H9 (cell line): Measurements from ENCODE around the gene MOB3B. TPM values are rescaled to one million over a fixed set of nuclear protein-coding genes. Genes with fewer than 3 reads are reported as not detected.

Experiments used
- DNase-seq: peaks from one replicate; pipeline ENCODE4 v3.0.0-alpha.2; 2017
- H2AFZ ChIP-seq: one replicate; pipeline ENCODE4 v1.6.1; 2013; ENCODE audit warnings: mild to moderate bottlenecking, low read length, control low read depth, moderate library complexity
- H2AK5ac ChIP-seq: 2 replicates; pipeline ENCODE4 v1.6.1; 2013; ENCODE audit warnings: low read length, control low read depth, mixed read lengths; ENCODE audit not compliant: insufficient read length
- H2BK120ac ChIP-seq: one replicate; pipeline ENCODE4 v1.6.1; 2013; ENCODE audit warnings: low read depth, mild to moderate bottlenecking, low read length, control low read depth, inconsistent platforms; ENCODE audit not compliant: poor library complexity, severe bottlenecking
- H2BK12ac ChIP-seq: 2 replicates; pipeline ENCODE4 v1.6.1; 2013; ENCODE audit warnings: low read length, control low read depth, mixed read lengths, low read depth; ENCODE audit not compliant: insufficient read length
- H2BK15ac ChIP-seq: 2 replicates; pipeline ENCODE4 v1.6.1; 2013; ENCODE audit warnings: low read depth, low read length, control low read depth
- H2BK20ac ChIP-seq: one replicate; pipeline ENCODE4 v1.6.1; 2013; ENCODE audit warnings: low read depth, mild to moderate bottlenecking, low read length, control low read depth, inconsistent platforms; ENCODE audit not compliant: poor library complexity, severe bottlenecking
- H2BK5ac ChIP-seq: 2 replicates; pipeline ENCODE4 v1.6.1; 2013; ENCODE audit warnings: low read length, control low read depth, mixed read lengths; ENCODE audit not compliant: insufficient read length
- H3K14ac ChIP-seq: 2 replicates; pipeline ENCODE4 v1.6.1; 2013; ENCODE audit warnings: low read length, control low read depth; ENCODE audit not compliant: insufficient read depth
- H3K18ac ChIP-seq: 2 replicates; pipeline ENCODE4 v1.6.1; 2013; ENCODE audit warnings: low read depth, mild to moderate bottlenecking, mixed read lengths, low read length, control low read depth; ENCODE audit not compliant: insufficient read length
- H3K23ac ChIP-seq: 2 replicates; pipeline ENCODE4 v1.6.1; 2013; ENCODE audit warnings: low read length, control low read depth, mixed read lengths, low read depth; ENCODE audit not compliant: insufficient read length
- H3K23me2 ChIP-seq: 2 replicates; pipeline ENCODE4 v1.6.1; 2013; ENCODE audit warnings: low read depth, mild to moderate bottlenecking, mixed read lengths, low read length, control low read depth; ENCODE audit not compliant: insufficient read length, poor library complexity, severe bottlenecking
- H3K27ac ChIP-seq: 2 replicates; pipeline ENCODE4 v1.5.1; 2013; ENCODE audit warnings: low read length, control low read depth, mixed read lengths, low read depth; ENCODE audit not compliant: insufficient read length
- H3K27me3 ChIP-seq: 2 replicates; pipeline ENCODE4 v1.6.1; 2013; ENCODE audit warnings: low read length, control low read depth, inconsistent platforms; ENCODE audit not compliant: insufficient read depth
- H3K4ac ChIP-seq: 2 replicates; pipeline ENCODE4 v1.6.1; 2013; ENCODE audit warnings: low read depth, mild to moderate bottlenecking, control low read depth, inconsistent platforms, low read length, moderate library complexity
- H3K4me1 ChIP-seq: 2 replicates; pipeline ENCODE4 v1.6.1; 2013; ENCODE audit warnings: low read length, control low read depth, inconsistent platforms; ENCODE audit not compliant: insufficient read depth
- H3K4me2 ChIP-seq: 2 replicates; pipeline ENCODE4 v1.6.1; 2013; ENCODE audit warnings: low read length, control low read depth, mixed read lengths; ENCODE audit not compliant: insufficient read length, insufficient read depth
- H3K56ac ChIP-seq: 2 replicates; pipeline ENCODE4 v1.6.1; 2013; ENCODE audit warnings: low read depth, mild to moderate bottlenecking, mixed read lengths, low read length, control low read depth; ENCODE audit not compliant: insufficient read length
- H3K79me1 ChIP-seq: 2 replicates; pipeline ENCODE4 v1.6.1; 2013; ENCODE audit warnings: low read depth, mild to moderate bottlenecking, moderate library complexity, low read length, control low read depth, inconsistent platforms; ENCODE audit not compliant: insufficient read depth, poor library complexity, severe bottlenecking
- H3K79me2 ChIP-seq: 2 replicates; pipeline ENCODE4 v1.6.1; 2013; ENCODE audit warnings: low read length, control low read depth, inconsistent platforms; ENCODE audit not compliant: insufficient read depth
- H3K9ac ChIP-seq: 2 replicates; pipeline ENCODE4 v1.6.1; 2013; ENCODE audit warnings: low read length, control low read depth, mixed read lengths; ENCODE audit not compliant: insufficient read length; ENCODE audit errors: extremely low read depth
- H3K9me3 ChIP-seq: one replicate; pipeline ENCODE4 v1.6.1; 2013; ENCODE audit warnings: low read depth, low read length, inconsistent platforms; ENCODE audit not compliant: control insufficient read depth
- H3T11ph ChIP-seq: one replicate; pipeline ENCODE4 v1.6.1; 2013; ENCODE audit warnings: mild to moderate bottlenecking, low read length, control low read depth, inconsistent platforms
- H4K20me1 ChIP-seq: one replicate; pipeline ENCODE4 v1.6.1; 2013; ENCODE audit not compliant: control insufficient read depth, insufficient read length, insufficient read depth
- H4K5ac ChIP-seq: 2 replicates; pipeline ENCODE4 v1.6.1; 2013; ENCODE audit warnings: low read depth, mild to moderate bottlenecking, mixed read lengths, low read length, control low read depth; ENCODE audit not compliant: insufficient read length
- H4K8ac ChIP-seq: replicated peaks from 2 replicates; pipeline ENCODE4 v1.6.1; 2013; ENCODE audit warnings: low read length, control low read depth, mixed read lengths, low read depth; ENCODE audit not compliant: insufficient read length
- H4K91ac ChIP-seq: 2 replicates; pipeline ENCODE4 v1.6.1; 2013; ENCODE audit warnings: low read depth, mild to moderate bottlenecking, moderate library complexity, mixed read lengths, low read length, control low read depth; ENCODE audit not compliant: insufficient read length
- H3K27ac Mint-ChIP-seq, 3 experiments: 2 replicates in 2 of 3; 3 replicates in 1 of 3; pipeline ENCODE4 v1.8.0; 2020 to 2021; ENCODE audit warnings: mixed read lengths in 3 of 3, mild to moderate bottlenecking in 1 of 3, moderate library complexity in 1 of 3
- H3K27me3 Mint-ChIP-seq: 2 replicates; pipeline ENCODE4 v1.8.0; 2021; ENCODE audit warnings: low read depth, mild to moderate bottlenecking, moderate library complexity, mixed read lengths
- H3K36me3 Mint-ChIP-seq, 3 experiments: 2 replicates in 2 of 3; 3 replicates in 1 of 3; pipeline ENCODE4 v1.8.0; 2020 to 2021; ENCODE audit warnings: low read depth in 3 of 3, mixed read lengths in 3 of 3; ENCODE audit not compliant: insufficient read depth in 1 of 3
- H3K4me1 Mint-ChIP-seq, 2 experiments: 2 replicates each; pipeline ENCODE4 v1.8.0; 2020; ENCODE audit warnings: mixed read lengths in 2 of 2
- H3K4me3 Mint-ChIP-seq, 2 experiments: 2 replicates in 1 of 2; 3 replicates in 1 of 2; pipeline ENCODE4 v1.8.0; 2020 to 2021; ENCODE audit warnings: mild to moderate bottlenecking in 2 of 2, mixed read lengths in 2 of 2, moderate library complexity in 1 of 2
- H3K9me3 Mint-ChIP-seq, 2 experiments: 2 replicates in 1 of 2; 3 replicates in 1 of 2; pipeline ENCODE4 v1.8.0; 2020; ENCODE audit warnings: mild to moderate bottlenecking in 2 of 2, mixed read lengths in 2 of 2, moderate library complexity in 1 of 2
- CTCF ChIP-seq: fragments of 200-600 bp; sonication (generic); conservative IDR thresholded peaks from 3 replicates; pipeline ENCODE4 v1.8.0; 2021; ENCODE audit warnings: antibody characterized with exemption, mild to moderate bottlenecking
- WGBS: extraction: QIAGEN DNeasy Blood & Tissue Kit; methylation state at CpG from one replicate; pipeline ENCODE4 v1.1.7; 2013; ENCODE audit warnings: missing lambda C conversion rate, low lambda C conversion rate, mixed read lengths; ENCODE audit not compliant: insufficient read length; ENCODE audit errors: extremely low coverage; 5-methylcytosine and 5-hydroxymethylcytosine counted together
- total RNA-seq: library from RNA; stranded (reverse); gene quantifications from 2 replicates; pipeline ENCODE4 v1.2.1, GENCODE V29; 2021

The MOB3B gene
- total RNA-seq, 1 experiment from 2014 or later, result 9.8 TPM

- Histone ChIP-seq H2AK5ac (no peak overlapping the region), H3K79me1 (no peaks in the 10 kb centered on the region), H3K18ac (no peak overlapping the region), H2BK20ac (no peak overlapping the region), H2BK5ac (no peak overlapping the region), H2BK12ac (no peak overlapping the region), H4K20me1 (no peaks in the 10 kb centered on the region), H3K56ac (no peak overlapping the region), H2BK120ac (no peak overlapping the region), H2AFZ (no peak overlapping the region), H3K4me2 (no peak overlapping the region), H3K23ac (no peak overlapping the region), H3K9me3 (no peaks in the 10 kb centered on the region), H3T11ph (no peak overlapping the region), H4K8ac (no peak overlapping the region), H3K23me2 (no peaks in the 10 kb centered on the region), H3K27ac (no peak overlapping the region), H3K4me1 (no peaks in the 10 kb centered on the region; the same call in 1 of the 2 replicates), H4K91ac (no peak overlapping the region), H3K79me2 (no peaks in the 10 kb centered on the region), H3K14ac (no peak overlapping the region), H2BK15ac (no peak overlapping the region), H3K9ac (no peak overlapping the region), H3K27me3 (no peaks in the 10 kb centered on the region), H3K4ac (no peak overlapping the region), H4K5ac (no peak overlapping the region)
- Mint-ChIP-seq H3K36me3 (peaks cover 3 to 11% (median 7%) of the 10 kb centered on the region in 3 experiments; a peak in 4 of 7 replicates), H3K27me3 (no peaks in the 10 kb centered on the region), H3K27ac (no peak overlapping the region), H3K4me1 (peaks cover 22% of the 10 kb centered on the region in 2 experiments), H3K4me3 (no peak overlapping the region), H3K9me3 (no peaks in the 10 kb centered on the region)
- WGBS, result no CpG with 5 or more reads among the region's 6 CpGs
- no peak for TF ChIP-seq CTCF
- DNase-seq, result no peak
Observed at GRCh38 chr9:27359763-27360162, 169.9 kb downstream of the MOB3B start.
